LNCaP clone FGC (cell line): Measurements from ENCODE around the gene RNPS1.

ENCODE experiments used
- DNase-seq: peaks from one replicate; pipeline ENCODE4 v3.0.0-alpha.2; 2011; ENCODE audit warnings: low read depth
- H3K4me3 ChIP-seq: 2 replicates; pipeline ENCODE4 v1.5.1; 2011; ENCODE audit warnings: mild to moderate bottlenecking, low read depth, low read length, control low read depth
- CTCF ChIP-seq: IDR thresholded peaks from 2 replicates; pipeline ENCODE4 v1.5.1; 2012; ENCODE audit warnings: mild to moderate bottlenecking; ENCODE audit not compliant: control insufficient read depth, insufficient read depth; ENCODE audit errors: extremely low read depth

RNPS1 gene

GRCh38 chr16:2267913-2268666 lies at the start of gene RNPS1:
Gene RNPS1, minus strand, starts transcription at chr16:2268126. Its CDS starts 3,483 bp downstream, at chr16:2264643.
- H3K4me3 ChIP-seq = peak within 1 kb of the TSS; percentile 90
- DNase-seq = peak; percentile 83
- no peak for TF ChIP-seq CTCF

- no peak for TF ChIP-seq CTCF
- H3K4me3 ChIP-seq = no peak overlapping the region
- no peak for DNase-seq
These were observed 49.5 kb upstream of the RNPS1 start for GRCh38 chr16:2317231-2318020.

- no peak for TF ChIP-seq CTCF
- DNase-seq = no peak
- no peak overlapping the region for H3K4me3 ChIP-seq
These were observed 40.4 kb upstream of the RNPS1 start for GRCh38 chr16:2308089-2308962.

GRCh38 chr16:2299915-2300192 lies 31.9 kb upstream of the RNPS1 start:
- TF ChIP-seq CTCF = no peak
- no peak for DNase-seq
- H3K4me3 ChIP-seq = no peak overlapping the region

GRCh38 chr16:2299121-2299914 lies 31.4 kb upstream of the RNPS1 start:
- no peak for TF ChIP-seq CTCF
- DNase-seq = no peak
- no peak overlapping the region for H3K4me3 ChIP-seq

GRCh38 chr16:2298621-2299020 lies 30.7 kb upstream of the RNPS1 start:
- no peak for TF ChIP-seq CTCF
- DNase-seq = no peak
- H3K4me3 ChIP-seq = no peak overlapping the region
